Activated T-cell treated with anti-CD3 and anti-CD28 coated beads, Interleukin-2, amount 50 U/mL, for 72 hours (primary cell): ENCODE data around the gene NME9. TPM values are rescaled to one million over a fixed set of nuclear protein-coding genes. Genes with fewer than 3 reads are reported as not detected.

Source experiments
- total RNA-seq, 2 donors: library from RNA; stranded (reverse); gene quantifications; one replicate each; pipeline ENCODE4 v1.2.3, GENCODE V29; 2022

NME9 gene
- total RNA-seq, 2 donors from 2014 or later: 0.53 to 0.58 TPM

Other genes with a start within 250 kb of the NME9 start
- gene DZIP1L, start 214.2 kb downstream of the NME9 start, total RNA-seq: under 1 TPM; 0.23 to 0.46 TPM
- gene A4GNT, start 197.5 kb downstream of the NME9 start, total RNA-seq: not detected
- gene DBR1, start 154.9 kb downstream of the NME9 start, total RNA-seq: 10 to 100 TPM; 22.0 TPM
- 10 to 100 TPM; 36.8 to 40.2 TPM for gene ARMC8, start 142.6 kb downstream of the NME9 start, total RNA-seq
- under 1 TPM; 0.19 to 0.72 TPM for gene MRAS, start 18.7 kb upstream of the NME9 start, total RNA-seq
- gene ESYT3, start 104.8 kb upstream of the NME9 start, total RNA-seq: 1 to 10 TPM in 1 of 2 donors, under 1 TPM in 1; 0.22 to 1.1 TPM